HPDE6-E6E7 (cell line): Measurements from ENCODE around the gene FGF1.

Source experiments
- DNase-seq: peaks from one replicate; pipeline ENCODE4 v3.0.0; 2011; ENCODE audit warnings: missing footprints; ENCODE audit errors: extremely low spot score

FGF1 gene

GRCh38 chr5:142697356-142698255, 11.7 kb upstream of the FGF1 start:
- no peak for DNase-seq

DNA sequence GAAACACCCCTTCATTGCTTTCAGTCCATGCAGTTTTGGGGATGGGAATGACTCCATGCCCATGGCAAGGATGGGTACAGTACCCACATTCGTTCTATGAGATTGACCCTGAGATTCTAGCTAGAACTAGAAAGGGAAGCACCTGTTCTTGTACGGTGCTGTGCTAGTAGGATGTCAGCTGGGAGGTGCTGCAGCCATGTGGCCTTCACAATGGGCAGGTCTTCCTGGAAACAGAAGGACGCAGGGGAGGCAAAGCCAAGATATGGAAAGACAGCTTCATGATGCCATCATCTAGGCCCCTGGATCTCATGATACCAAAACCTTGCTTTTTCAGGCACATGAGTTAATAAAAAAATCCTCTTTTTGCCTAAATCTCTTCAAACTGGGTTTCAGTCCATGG, 10.5 kb upstream of the FGF1 start:
- no peak for DNase-seq

GRCh38 chr5:142694092-142694856, 8.4 kb upstream of the FGF1 start:
- DNase-seq: no peak

- DNase-seq: no peak
These were observed 6.5 kb upstream of the FGF1 start for GRCh38 chr5:142692321-142692894.

- DNase-seq: peak; percentile 63
These were observed 4.8 kb upstream of the FGF1 start for GRCh38 chr5:142690667-142691066.

GRCh38 chr5:142689081-142689480, 3.2 kb upstream of the FGF1 start:
- DNase-seq: no peak

DNA sequence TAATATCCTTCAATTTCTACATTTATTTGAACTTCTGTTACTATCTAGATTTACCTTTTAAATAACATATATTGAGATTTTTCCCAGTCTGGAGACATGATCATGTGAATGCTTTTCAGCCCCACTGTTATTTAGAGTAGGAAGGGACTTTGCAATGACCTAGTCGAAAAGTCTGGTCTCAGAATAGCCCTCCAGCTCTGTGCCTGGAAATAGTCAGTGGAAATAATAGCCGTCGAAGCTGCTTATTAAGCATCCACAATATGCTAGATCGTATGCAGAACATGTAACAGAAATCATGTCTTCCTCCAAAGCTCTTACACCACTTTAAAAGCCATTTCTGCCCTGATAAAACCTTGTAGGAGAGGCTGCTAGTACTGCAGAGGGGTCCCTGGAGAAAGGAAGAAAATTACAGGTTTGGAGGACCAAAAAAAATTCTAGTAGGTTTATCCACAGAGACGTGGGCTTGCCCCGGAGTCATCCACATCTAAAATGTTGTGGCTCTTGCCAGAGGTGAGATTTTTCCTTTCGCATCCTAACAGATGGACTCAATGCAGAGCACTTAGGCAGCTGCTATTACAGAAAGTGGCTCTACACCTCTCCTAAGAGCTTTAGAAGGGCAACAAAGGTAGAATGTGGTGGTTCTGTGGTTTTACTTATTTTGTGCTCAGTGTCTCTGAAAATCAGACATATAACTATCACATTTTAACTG, 2.5 kb upstream of the FGF1 start:
- no peak for DNase-seq

GRCh38 chr5:142686968-142687367, 1.1 kb upstream of the FGF1 start:
- no peak for DNase-seq

- peak; percentile 40 for DNase-seq
These were observed 382 bp upstream of the FGF1 start for GRCh38 chr5:142686210-142686734.

GRCh38 chr5:142684508-142685041, 1.3 kb downstream of the FGF1 start:
- no peak for DNase-seq

DNA sequence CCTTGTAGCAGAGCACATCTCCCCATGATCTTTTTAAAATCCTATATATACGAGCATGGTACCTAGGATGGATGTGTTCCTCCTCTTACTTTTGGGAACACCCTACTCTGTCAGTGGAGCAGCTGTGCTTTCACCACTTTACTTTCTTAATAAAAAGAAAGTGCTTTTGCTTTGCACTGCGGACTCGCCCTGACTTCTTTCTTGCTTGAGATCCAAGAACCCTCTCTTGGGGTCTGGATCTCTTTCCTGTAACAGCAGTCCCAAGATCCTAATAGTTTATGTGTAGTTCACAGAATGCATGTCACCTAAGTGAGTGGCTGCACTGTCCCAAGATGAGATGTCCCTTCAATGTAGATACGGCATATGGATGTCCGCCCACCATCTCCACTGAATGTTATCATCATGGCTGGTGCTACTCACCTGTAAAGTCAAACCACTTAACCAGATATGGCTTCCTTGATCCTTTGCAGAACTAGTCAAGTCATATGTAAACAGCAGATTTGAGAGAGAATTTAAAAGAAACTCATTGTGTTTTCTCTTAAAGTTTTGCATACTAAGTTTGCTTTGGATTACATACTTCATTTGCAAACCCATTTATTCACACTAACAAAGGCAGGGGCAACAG, 1.9 kb downstream of the FGF1 start:
- DNase-seq: no peak

DNA sequence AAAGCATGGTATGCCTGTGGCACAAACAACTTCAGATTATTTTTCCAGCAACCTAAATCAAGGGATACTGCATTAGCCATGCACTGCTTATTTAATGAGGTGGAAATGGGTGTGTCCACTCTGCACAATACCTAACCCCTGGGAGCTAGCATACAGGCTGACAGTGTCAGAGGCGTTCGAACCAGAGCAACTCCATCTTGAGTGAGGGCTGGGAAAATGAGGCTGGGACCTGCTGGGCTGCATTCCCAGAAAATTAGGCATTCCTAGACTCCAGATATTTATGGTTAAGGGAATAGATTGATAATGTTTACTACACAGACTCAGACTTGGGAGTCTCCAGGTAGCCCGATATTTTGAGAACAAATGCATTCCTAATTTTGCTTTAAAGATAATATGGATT, 2.8 kb downstream of the FGF1 start:
- DNase-seq: no peak

- DNase-seq: peak; percentile 97
These were observed 5.2 kb downstream of the FGF1 start for GRCh38 chr5:142680605-142681259.

DNA sequence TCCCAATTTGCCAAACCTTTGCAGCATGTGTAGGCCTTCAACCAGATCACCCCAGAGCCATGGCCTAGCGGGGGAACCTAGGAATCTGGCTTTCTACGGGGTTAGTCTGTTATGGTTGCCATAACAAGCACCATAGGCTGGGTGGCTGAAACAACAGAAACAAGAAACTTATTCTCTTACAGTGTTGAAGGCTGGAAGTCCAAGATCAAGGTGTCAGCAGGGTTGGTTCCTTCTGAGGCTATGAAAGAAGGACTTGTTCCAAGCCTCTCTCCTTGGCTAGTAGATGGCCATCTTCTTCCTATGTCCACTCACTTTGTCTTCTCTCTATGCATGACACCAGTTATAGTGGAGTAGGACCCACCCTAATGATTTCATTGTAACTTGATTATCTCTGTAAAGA, 6.1 kb downstream of the FGF1 start:
- no peak for DNase-seq

DNA sequence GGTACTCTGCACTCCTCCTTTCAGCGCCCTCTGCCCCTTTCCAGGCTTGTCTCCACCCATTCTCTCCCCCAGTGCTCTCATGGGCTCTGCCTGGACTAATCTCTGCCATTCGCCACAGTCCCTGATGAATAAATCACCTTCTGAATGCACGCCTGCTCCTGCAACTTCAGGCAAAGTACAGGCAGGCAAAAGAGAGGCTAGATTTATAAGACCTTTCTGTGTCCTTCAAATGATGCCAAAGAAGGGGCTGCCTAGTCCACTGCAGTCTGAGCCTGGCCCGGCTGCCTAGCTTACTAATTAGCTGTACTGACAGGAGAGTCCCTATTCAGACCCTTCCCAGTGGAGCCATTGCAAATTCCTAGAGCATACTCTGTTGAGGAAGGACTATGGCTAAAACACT, 7.4 kb downstream of the FGF1 start:
- DNase-seq: no peak

- no peak for DNase-seq
These were observed 8.7 kb downstream of the FGF1 start for GRCh38 chr5:142677198-142677597.

- no peak for DNase-seq
These were observed 9.6 kb downstream of the FGF1 start for GRCh38 chr5:142676318-142676717.

DNA sequence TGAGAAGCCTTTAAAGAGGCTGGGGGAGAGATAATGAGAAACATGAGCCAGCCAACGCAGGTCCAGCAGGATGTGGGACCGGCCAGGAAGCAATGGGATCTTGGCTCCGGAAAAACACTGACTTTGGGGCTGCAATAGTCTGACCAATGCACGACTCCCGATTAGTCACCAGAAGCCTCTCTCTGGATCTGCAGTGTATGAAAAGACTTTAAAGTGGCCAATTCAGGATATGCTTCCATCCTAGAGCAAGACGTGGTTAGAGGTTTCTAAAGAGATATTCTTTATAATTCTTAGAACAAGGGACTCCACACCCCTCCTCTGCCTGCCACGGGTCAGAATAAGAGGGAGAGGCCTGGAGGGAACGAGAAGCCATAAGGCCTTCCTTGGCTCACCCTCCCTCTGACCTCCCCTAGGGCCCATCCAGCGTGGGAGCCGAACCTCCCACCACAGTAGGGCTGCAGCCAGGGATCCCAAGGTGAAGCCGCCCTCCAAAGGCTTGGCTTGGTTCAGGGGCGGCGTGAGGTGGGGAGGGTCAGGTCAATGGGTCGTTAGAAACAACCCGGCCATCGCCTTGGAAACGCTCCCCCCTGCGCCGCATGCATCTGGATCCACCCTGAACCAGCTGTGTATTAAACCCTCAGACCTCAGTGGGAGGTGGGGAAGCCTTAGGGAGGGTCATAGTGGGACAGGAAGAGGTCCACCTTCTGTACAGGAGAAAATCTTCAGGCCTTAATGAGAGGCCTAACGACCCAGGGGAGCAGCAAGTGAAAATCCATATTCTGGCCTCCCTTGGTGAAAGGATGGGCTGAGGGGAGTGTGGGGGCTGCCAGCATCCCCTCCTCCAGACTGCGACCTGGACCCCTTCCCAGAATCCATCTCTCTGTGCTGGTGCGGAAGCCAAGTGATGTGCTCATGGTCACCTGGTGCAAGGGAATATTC, 11.1 kb downstream of the FGF1 start:
- no peak for DNase-seq

- DNase-seq: no peak
These were observed 14.1 kb downstream of the FGF1 start for GRCh38 chr5:142671801-142672200.
